ENCODE measurements around the gene SLMAP.
"Not testable (repeated sequence)": the region's sequence is repeated elsewhere in the genome, so short reads cannot be mapped to it uniquely, and the experiment has no call there.

The SLMAP gene

DNA sequence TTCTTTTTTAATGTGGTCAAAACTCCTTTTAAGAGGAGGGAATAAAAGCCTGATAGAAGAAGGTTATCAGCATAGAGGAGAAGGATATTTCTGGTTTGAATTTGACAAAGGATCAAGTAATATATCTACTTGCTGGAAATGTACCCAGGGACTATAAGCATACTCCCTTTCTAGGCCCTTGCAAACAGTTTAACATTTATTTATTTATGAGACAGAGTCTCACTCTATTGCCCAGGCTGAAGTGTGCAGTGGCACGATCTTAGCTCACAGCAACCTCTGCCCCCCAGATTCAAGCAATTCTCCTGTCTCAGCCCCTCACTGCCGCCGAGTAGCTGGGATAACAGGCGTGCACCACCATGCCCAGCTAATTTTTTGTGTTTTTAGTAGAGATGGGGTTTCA is 71.6 kb downstream of the SLMAP start:
- DNase-seq (ENCODE audit: low read depth in 2 of 2), result no peak

DNA sequence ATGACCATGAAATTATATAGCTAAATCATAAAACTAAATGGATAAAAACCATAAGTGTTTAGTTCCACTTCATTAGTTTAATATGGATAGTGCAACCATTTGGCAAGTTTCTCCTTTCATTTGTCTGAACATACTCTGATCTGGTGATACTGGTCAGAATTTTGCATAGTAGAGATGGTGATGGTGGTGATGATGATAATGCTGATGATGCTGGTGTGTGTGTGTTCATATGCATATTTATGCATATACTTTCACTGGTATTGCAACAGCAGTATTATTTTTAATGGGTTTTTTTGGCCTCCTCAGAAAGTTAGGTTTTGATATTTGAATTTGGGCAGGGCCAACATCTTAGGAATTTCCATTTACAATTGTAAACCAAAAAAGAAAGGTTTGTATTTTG is 76.4 kb downstream of the SLMAP start:
- DNase-seq (ENCODE audit: low read depth in 2 of 2), result no peak

DNA sequence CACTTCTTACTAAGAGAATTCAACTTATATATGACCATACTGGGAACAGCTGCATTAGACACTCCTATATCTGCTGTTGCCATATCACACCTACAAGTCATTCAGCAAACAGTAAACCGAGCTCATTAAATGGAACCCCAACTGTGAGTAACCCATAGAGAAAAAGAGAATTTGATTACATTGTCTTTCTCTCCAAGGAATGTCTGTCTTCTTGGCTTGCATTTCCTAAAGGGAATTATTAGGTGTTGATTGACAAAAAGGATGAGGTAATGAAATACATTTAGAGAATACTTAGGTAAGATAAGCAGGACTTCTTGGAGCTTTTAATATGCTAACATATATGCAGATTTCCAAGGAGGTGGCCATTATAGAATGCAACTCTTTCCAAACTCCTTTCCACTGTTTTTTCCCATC is 76.8 kb downstream of the SLMAP start:
- DNase-seq (ENCODE audit: low read depth in 2 of 2), result no peak

DNA sequence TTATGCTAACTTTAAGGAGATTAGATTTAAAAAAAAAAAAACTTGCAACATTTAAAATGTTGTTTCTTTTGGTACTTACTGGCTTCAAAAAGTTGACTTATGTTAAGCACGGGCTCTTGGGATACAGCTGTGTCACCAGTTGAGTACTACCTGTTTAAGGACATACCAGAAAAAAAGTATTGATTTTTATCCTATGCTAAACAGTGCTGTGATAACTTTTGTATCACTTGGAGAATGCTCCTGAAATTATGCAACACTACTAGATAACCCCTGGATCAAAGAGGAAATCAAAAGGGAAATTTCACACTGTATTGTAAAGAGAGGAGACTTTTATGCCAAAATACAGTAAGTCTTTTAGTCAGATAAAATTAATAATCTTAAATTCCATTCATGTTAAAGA is 77.7 kb downstream of the SLMAP start:
- no peak for DNase-seq (ENCODE audit: low read depth in 2 of 2)

DNA sequence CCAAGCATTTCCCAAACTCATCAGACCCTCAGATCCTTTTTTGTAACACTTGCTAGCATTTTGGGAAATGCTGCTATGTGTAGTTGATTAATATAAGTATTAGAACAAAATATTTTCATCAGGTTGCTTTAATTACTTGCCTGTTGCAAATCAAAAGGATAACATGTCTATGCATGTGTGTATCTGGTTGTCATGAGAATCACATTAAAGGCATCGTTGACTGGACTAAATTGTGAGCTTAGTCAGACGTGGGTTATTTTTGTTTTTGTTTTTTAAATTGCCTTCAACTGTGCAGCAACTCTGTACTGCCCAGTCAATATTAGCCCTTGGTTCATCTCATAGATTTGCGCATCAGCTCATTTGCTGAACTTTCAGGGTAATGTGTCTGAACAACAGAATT is 81.6 kb downstream of the SLMAP start:
- DNase-seq (ENCODE audit: low read depth in 2 of 2), result no peak

DNA sequence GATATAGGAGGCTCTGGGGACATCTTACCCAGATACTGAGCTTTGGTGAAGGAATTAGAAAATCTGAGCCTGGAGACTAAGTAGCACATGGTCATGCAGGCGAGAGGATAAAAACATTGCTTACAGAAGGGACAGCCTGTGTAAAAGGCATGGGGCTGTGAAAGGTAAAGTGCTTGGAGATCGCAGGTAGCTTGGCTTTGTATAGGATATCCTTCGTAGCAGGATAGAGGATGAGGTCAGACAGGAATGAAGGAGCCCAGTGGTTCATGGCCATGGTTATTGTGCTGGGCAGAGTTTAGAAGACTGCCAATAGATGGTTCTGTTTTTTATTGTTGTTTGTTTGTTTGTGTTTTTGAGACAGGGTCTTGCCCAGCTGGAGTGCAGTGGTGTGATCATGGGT is 82.5 kb downstream of the SLMAP start:
- DNase-seq (ENCODE audit: low read depth in 2 of 2), result no peak

DNA sequence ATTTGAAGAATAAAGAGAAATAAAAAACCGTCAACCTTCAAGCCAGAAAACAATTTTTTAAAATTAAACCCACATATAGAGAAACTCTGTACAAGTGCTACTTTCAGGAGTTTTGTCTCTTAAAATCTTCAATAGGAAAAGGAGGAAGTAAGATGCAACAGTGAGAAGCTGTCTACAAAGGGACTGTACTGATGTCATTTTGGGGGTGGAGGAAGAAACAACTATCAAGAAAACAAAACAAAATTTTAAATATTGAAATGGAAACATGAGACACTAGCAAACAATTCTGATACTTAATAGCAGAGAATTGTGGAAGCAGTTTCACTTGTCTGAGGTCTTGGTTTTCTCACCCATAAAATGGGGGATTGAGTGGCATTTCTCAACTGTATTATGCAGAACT is 84.4 kb downstream of the SLMAP start:
- DNase-seq (ENCODE audit: low read depth in 2 of 2), result no peak

DNA sequence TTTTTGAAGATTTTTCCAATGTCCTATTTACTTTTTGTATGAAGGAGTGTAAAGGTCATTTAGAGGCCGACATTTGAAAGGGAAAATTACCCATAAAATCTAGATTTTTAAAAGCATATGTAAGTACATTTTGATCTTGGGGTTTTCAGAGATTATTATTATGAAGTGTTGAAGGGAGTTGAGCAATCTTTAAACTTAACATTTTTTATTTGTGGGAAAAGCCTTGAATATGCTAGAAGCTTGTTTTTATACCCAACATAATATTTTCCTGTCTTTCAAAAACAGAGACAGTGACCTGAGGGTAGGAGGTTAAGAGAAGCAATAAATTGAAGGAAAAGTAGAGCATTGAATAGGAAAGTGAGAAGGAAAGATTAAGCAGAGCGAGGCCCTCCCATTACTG is 85.7 kb downstream of the SLMAP start:
- no peak for DNase-seq (ENCODE audit: low read depth in 2 of 2)

DNA sequence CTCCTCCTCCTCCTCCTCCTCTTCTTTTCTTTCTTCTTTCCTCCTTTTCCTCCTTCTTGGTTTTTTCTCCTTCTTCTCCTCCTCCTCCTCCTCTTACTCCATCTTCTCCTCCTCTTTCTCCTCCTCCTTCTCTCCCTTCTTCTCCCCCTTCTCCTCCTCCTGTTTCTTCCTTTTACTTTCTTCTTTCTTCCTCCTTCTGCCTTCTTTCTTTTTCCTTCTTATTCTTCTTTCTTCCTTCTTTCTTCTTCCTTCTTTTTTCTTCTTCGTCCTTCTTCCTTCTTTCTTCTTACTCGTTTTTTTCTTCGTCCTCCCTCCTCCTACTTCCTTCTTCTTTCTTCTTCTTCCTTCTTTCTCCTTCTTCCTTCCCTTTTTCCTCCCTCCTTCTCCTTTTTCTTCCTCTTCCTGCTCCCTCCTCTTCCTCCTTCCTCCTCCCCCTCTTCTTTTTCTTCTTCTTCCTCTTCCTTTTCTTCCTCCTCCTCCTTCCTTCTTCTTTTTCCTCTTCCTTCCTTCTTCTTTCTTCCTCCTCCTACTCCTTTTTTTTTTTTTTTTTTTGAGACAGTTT is 92.1 kb downstream of the SLMAP start:
- no peak for DNase-seq (ENCODE audit: low read depth in 2 of 2)

DNA sequence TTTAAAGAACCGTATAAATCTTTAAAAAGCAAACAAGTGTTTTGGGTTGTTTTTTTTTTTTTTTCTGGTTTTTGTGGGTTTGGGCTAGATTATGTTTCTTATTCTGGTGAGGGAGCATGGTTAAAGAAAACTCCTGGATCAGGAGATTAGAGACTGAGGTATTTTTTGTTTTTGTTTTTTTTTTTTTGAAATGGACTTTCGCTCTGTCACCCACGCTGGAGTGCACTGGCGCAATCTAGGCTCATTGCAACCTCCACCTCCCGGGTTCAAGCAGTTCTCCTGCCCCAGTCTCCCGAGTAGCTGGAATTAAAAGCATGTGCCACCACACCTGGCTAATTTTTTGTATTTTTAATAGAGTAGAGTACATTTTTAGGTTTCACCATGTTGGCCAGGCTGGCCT is 95.2 kb downstream of the SLMAP start:
- no peak for DNase-seq (ENCODE audit: low read depth in 2 of 2)

DNA sequence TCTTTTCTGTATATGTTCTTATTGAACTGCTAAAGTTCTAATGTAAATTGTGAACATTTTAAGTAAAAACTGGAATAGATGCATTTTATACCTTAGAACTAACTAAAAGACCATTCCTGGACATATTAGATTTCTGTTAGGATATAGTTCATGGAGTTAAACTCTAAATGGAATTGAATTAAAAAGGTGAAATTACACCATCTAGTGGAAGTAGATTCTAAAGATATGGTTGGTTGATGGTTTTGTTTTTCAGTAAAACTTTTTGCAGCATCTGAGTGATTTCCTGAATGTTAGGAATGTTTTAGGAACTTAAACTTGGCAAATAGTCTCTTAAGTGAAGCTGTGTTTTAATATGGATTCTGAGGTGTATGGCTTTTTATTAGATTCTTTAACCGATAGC is 96.8 kb downstream of the SLMAP start:
- no peak for DNase-seq (ENCODE audit: low read depth in 2 of 2)

DNA sequence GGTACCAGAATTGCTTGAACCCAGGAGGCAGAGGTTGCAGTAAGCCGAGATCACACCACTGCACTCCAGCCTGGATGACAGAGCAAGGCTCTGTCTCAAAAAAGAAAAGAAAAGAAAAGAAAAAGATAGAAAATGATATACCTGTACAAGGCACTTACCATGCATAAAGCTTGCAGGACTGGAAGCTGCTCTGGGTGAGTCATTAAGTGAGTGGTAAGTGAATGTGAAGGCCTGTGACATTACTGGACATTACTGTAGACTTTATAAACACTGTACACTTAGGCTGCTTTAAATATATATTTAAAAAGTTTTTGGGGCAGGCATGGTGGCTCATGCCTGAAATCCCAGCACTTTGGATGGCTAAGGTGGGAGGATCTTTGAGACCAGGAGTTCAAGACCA is 99.2 kb downstream of the SLMAP start:
- no peak for DNase-seq (ENCODE audit: low read depth in 2 of 2)

DNA sequence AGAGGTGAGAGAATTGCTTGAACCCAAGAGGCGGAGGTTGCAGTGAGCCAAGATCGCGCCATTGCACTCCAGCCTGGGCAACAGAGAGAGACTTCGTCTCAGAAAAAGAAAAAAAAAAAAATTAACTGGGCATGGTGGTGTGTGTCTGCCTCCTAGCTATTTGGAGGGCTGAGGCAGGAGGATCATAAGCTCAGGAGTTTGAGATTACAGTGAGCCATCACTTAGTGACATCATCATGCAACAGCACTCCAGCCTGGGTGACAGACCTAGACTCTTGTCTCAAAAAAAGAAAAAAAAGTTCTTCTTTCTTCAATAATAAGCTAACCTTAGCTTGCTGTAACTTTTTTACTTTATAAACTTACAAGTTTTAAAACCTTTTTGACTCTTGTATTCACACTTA is 99.8 kb downstream of the SLMAP start:
- no peak for DNase-seq (ENCODE audit: low read depth in 2 of 2)

DNA sequence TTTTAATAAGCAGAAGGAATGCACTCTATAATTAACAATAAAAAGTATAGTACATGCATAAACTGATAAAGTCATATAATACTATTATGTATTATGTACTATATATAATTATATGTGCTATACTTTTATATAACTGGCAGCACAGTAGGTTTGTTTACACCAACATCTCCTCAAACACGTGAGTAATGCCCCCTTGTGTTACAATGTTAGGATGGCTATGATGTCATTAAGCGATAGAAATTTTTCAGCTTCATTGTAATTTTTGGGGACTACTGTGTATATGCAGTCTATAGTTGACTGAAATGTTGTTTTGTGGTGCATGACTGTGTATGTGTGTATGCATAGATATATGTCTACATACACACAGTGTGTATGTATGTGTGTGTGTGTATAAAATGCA is 100.6 kb downstream of the SLMAP start:
- DNase-seq (ENCODE audit: low read depth in 2 of 2), result no peak

DNA sequence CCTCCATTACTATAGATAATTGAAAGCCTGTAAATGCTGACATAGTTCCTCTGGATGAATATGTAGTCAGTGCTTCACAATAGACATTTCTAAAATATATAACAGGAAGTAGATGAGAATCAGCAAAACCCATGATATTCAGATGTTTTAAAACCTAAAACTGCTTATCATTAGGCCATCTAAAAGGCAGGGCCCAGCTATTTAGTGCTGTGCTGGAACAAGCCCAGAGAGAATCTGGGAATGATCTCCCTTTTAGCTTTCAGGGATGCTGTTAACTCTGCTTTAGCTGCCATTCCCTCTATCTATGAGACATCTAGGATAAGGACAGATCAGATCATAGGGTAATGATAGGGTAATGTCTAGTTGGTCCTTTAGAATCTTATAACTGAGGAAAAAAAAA is 106.8 kb downstream of the SLMAP start:
- DNase-seq (ENCODE audit: low read depth in 2 of 2), result no peak

DNA sequence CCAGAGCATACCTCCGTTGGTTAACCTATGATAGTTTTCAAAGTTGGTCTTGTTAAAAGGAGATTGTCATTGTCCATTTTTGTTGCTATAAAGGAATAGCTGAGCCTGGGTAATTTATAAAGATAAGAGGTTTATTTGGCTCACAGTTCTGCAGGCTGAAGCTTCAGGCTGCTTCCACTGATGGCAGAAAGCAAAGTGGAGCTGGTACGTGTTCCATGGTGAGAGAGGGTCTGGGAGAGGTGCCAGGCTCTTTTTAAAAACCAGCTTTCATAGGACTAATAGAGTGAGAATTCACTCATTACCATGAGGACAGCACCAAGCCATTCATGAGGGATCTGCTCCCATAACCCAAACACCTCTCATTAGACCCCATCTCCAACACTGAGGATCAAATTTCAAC is 107.3 kb downstream of the SLMAP start:
- DNase-seq (ENCODE audit: low read depth in 2 of 2), result no peak

DNA sequence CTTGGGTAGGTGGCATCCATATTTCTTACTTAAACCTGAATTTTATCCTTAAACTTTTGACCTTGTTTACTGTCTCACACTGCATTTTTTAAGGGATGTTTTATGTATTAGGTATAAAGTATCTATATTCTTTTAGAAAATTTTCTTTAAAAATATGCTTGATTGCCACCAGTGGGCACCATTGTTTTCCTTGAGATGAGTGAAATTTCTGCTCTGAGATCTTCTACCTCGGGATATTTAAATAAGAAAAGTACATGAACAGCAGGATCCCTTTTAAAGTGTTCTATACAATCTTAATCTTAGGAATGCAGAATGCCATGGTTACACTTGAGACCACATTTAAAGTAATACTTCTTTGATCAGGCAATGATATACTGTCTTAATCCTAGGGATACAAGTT is 108.7 kb downstream of the SLMAP start:
- no peak for DNase-seq (ENCODE audit: low read depth in 2 of 2)

DNA sequence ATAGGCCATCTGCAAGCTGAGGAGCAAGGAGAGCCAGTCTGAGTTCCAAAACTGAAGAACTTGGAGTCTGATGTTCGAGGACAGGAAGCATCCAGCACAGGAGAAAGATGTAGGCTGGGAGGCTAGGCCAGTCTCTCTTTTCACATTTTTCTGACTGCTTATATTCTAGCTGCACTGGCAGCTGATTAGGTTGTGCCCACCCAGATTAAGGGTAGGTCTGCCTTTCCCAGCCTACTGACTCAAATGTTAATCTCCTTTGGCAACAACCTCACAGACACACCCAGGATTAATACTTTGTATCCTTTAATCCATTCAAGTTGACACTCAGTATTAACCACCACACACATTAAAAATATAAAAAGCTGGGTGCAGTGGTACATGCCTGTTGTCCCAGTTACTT is 113.0 kb downstream of the SLMAP start:
- not testable (repeated sequence) for DNase-seq (ENCODE audit: low read depth in 2 of 2)

DNA sequence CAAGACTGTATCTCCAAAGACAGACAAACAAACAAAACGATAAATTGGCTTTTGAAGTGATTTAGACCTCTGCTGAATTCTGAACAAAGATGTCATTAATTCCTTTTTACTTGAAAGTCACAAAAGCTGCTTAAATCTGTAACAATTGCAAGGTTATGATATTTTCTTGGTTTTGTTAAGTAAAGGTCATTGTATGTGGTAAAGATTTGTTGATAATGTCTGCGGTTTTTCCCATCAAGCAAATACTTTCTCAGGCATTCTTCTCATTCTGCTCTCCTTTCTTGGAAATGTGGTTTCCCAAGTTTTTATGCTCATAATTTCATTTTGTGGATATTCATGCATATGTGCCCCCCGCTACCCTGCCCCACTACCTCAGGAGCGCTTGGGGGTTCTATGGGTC is 116.5 kb downstream of the SLMAP start:
- DNase-seq (ENCODE audit: low read depth in 2 of 2), result no peak

DNA sequence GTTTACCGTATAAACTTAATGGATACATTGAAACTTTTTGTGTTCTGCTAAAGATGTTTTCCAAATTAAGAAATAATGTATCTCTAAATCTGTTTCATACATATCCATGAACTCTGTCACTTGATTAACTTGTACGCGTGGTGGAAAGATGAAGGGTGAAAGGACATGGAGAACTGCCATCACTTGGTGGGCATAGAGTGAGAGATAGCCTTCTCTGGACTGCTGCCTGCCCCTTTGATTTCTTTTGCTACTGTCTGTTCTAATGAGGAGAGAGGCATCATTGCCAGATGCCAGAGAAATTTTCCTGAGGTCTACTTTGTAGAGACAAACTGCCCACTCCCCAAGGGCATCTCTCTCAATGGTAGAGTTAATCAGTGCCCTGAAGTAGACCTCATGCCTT is 120.5 kb downstream of the SLMAP start:
- no peak for DNase-seq (ENCODE audit: low read depth in 2 of 2)

DNA sequence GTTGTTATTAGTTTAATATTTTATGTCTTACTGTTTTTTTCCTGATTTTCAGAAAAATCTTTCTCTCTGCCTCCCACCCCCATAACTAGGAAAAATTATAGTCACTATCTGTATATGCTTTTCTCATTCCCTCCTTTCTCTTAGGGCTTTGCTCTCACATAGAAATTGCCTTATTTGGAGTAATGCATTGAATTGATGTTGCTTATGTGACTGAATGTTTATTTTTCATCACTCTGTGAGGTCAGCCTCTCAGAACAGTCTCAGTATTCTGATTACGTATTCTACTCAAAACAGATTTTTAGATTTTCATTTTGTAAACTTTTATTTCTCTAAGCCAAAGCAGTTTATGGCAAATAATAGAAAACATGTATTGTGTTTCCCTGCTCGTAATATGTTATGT is 121.0 kb downstream of the SLMAP start:
- no peak for DNase-seq (ENCODE audit: low read depth in 2 of 2)

DNA sequence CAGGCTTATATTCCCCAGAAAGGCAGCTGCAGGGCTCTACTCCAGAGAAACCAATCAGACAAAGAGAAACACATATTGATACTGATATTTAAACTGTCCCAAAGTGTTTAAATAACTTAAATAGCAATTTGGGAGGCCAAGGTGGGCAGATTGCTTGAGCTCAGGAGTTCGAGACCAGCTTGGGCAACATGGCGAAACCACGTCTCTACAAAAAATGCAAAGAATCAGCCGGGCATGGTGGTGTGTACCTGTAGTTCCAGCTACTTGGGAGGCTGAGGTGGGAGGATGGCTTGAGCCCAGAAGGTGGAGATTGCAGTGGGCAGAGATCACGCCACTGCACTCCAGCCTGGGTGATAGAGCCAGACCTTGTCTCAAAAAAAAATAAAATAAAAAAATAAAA is 128.3 kb downstream of the SLMAP start:
- not testable (repeated sequence) for DNase-seq (ENCODE audit: low read depth in 2 of 2)

DNA sequence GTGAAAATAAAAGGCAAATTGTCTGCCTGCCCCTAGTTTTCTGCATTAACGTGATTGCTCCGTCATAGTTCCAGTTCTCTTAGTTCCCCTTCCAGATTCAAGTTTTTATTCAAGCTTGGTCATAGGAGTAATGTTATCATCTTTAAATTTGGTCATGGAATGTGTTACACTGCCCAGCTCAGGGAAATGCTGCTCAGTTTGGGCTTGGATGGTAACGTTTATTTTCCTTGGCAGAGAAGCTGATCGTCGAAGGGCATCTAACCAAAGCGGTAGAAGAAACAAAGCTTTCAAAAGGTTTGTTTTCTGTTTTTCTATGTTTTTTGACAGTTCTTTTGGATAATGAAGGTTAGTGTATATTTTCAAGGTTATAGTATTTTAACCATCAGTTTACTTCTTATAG is 133.7 kb downstream of the SLMAP start:
- no peak for DNase-seq (ENCODE audit: low read depth in 2 of 2)

DNA sequence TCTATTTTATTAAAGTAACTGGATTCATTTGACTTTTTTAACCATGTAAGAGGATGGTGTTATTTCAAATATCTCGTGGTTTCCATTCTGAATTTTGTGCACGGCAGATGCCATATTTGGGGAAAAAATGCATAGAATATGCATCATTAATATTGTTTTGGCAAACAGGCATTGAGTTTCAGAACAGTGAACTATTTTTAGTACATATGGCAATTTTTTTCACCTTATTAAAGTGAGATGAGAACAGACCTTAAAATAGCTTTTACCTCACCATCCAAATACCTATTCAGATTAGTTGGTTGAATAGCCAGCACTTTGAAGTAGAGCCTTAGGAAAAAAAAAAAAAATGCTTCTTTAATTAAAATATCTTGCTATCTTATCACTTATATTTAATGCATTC is 134.8 kb downstream of the SLMAP start:
- DNase-seq (ENCODE audit: low read depth in 2 of 2), result no peak

DNA sequence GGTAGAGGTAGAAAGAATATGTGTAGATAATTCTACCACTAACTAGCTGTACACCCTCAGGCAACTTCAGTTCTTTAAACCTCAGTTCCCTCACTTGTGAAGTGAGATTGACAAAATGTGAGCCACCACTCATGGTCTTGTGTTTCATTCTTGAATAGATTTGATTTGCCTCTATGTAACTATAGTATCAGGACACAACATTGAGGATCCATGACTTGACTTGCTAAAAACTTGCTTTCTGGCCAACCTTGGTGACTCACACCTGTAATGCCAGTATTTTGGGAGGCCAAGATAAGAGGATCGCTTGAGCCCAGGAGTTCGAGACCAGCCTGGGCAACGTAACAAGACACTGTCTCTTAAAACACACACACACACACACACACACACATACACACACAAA is 136.3 kb downstream of the SLMAP start:
- DNase-seq (ENCODE audit: low read depth in 2 of 2), result no peak

All from stimulated activated CD4-positive, alpha-beta T cell treated with anti-CD3 and anti-CD28 coated beads, Interleukin-1b, Interleukin-23, amount 100 ng/mL, for 4 hours (primary cell).